Muscle of leg (tissue), 11 donors: ENCODE results near the gene CENPP. TPM values are rescaled to one million over a fixed set of nuclear protein-coding genes. Genes with fewer than 3 reads are reported as not detected.

ENCODE experiments used
- DNase-seq: peaks from one replicate; pipeline ENCODE4 v3.0.0; 2013
- H3K27ac ChIP-seq: one replicate; pipeline ENCODE4 v1.5.1; 2013; ENCODE audit warnings: mild to moderate bottlenecking, low read length, control low read depth
- H3K27me3 ChIP-seq: one replicate; pipeline ENCODE4 v1.6.1; 2013; ENCODE audit warnings: low read length; ENCODE audit not compliant: control insufficient read depth, insufficient read depth
- H3K36me3 ChIP-seq: one replicate; pipeline ENCODE4 v1.6.1; 2013; ENCODE audit warnings: low read length; ENCODE audit not compliant: control insufficient read depth, insufficient read depth
- H3K4me1 ChIP-seq: one replicate; pipeline ENCODE4 v1.6.1; 2013; ENCODE audit warnings: low read length; ENCODE audit not compliant: control insufficient read depth, insufficient read depth
- H3K4me3 ChIP-seq: one replicate; pipeline ENCODE4 v1.5.1; 2013; ENCODE audit warnings: low read length, control low read depth
- H3K9me3 ChIP-seq: replicated peaks from 2 replicates; pipeline ENCODE4 v1.6.1; 2013; ENCODE audit warnings: low read depth, low read length; ENCODE audit not compliant: control insufficient read depth
- WGBS: methylation state at CpG from one replicate; pipeline ENCODE4 v1.1.5; 2013; ENCODE audit warnings: missing lambda C conversion rate; ENCODE audit not compliant: insufficient coverage; 5-methylcytosine and 5-hydroxymethylcytosine counted together
- polyA plus RNA-seq, 8 donors: library from polyadenylated mRNA; unstranded; fragments of 120-200 nt; gene quantifications; one replicate each; pipeline versions ENCODE4 v1.2.1 to v1.2.3, GENCODE V29; 2013; ENCODE audit warnings: inconsistent platforms in 1 of 8, low replicate concordance in 1 of 8; ENCODE audit not compliant: insufficient read length in 8 of 8, insufficient read depth in 1 of 8
- total RNA-seq: library from RNA; stranded (reverse); fragments of 120-200 nt; gene quantifications from one replicate; pipeline ENCODE4 v1.2.4, GENCODE V29; 2013

CENPP gene
- total and polyA plus RNA-seq, 9 donors = 3.6 to 6.4 (median 5.5) TPM

DNA sequence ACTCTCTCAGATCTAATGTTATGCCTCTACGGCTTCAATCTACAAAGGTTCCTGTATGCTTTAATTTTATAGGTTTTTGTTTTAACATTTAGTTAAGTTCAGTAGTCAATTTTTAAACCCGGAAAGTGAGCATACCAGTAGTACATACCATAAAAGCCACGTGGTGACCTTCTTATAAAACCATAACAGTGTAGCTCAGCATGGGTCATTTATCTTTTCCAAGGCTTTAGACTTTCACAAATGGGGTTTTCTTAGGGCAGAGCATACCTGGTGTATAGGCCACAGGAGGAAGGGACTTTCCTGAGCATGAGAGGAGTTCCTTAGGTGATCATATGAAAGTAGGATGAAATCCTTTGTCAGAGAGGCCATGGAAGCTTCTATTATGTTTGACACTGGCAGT is 186.9 kb downstream of the CENPP start:
- DNase-seq = no peak
- Histone ChIP-seq H3K27ac (no peak overlapping the region), H3K4me1 (peaks cover 13% of the 10 kb centered on the region), H3K27me3 (no peaks in the 10 kb centered on the region), H3K9me3 (no peaks in the 10 kb centered on the region), H3K36me3 (no peaks in the 10 kb centered on the region), H3K4me3 (no peak overlapping the region)
- WGBS = no CpG with 5 or more reads among the region's 3 CpGs

DNA sequence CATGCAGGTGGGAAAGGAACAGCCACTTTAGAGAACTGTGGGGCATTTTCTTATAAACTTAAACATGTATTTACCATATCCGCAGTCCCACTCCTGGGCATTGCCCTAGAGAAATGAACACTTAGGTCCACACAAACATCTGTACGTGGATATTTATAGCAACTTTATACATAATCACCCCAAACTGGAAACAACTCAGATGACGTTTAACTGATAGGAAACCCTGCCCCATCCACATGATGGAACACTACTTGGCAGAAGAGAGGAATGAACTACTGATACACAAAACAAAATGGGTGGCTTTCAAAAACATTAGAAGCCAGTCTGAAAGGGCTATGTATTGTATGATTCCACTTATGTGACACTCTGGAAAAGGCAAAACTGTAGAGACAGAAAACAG is 187.6 kb downstream of the CENPP start:
- WGBS = no CpG with 5 or more reads among the region's 3 CpGs
- H3K9me3 ChIP-seq = no peaks in the 10 kb centered on the region
- H3K36me3 ChIP-seq = no peaks in the 10 kb centered on the region
- peaks cover 6% of the 10 kb centered on the region for H3K4me1 ChIP-seq
- no peak overlapping the region for H3K4me3 ChIP-seq
- DNase-seq = no peak
- H3K27me3 ChIP-seq = no peaks in the 10 kb centered on the region
- H3K27ac ChIP-seq = no peak overlapping the region

DNA sequence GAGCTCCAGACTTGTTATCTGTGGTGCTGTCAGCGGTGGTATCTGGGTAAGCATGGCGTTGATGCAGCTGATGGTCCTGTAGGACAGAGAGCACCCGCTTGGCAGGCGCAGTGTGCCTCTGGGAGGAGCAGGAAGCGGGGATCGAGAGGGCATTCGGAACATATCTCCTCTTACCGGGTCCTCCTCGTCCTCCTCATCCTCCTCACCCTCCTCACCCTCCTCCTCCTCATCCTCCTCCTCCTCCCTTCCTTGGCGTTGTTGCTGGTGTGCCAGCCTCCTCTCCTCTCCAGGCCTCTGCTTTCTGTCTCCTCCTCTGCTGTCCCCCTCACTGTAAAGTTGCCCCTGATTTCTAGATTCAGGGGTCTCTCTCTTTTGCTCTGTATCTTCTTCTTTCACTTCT is 188.9 kb downstream of the CENPP start:
- Histone ChIP-seq H3K27me3 (no peaks in the 10 kb centered on the region), H3K4me3 (no peak overlapping the region), H3K27ac (no peak overlapping the region), H3K9me3 (no peaks in the 10 kb centered on the region), H3K36me3 (no peaks in the 10 kb centered on the region), H3K4me1 (peaks cover 2% of the 10 kb centered on the region)
- WGBS = 90% methylated on average over 10 of the region's 10 CpGs
- DNase-seq = no peak

DNA sequence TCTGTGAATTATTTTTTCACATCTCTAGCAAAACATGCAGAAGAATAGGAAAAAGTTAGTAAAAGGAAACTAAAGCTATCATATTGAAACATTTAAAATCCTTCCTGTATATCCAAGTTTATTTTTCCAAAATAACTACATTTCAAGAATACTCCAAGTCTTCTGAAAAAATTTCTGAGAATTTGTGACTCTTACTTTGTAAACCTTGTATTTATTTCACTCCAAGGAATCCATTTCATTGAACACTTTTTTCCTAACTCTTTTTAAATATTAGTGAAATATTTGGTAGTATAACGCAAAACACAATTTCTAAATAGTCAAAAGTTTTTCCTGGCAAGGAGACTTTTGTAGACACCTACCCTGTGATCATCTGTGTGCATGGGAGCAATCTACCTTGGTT is 190.8 kb downstream of the CENPP start:
- WGBS = no CpG with 5 or more reads among the region's 1 CpG
- Histone ChIP-seq H3K4me3 (no peak overlapping the region), H3K9me3 (no peaks in the 10 kb centered on the region), H3K27ac (peak overlapping the region; percentile 65), H3K36me3 (no peaks in the 10 kb centered on the region), H3K4me1 (peaks cover 2% of the 10 kb centered on the region), H3K27me3 (no peaks in the 10 kb centered on the region)
- DNase-seq = peak; percentile 77

DNA sequence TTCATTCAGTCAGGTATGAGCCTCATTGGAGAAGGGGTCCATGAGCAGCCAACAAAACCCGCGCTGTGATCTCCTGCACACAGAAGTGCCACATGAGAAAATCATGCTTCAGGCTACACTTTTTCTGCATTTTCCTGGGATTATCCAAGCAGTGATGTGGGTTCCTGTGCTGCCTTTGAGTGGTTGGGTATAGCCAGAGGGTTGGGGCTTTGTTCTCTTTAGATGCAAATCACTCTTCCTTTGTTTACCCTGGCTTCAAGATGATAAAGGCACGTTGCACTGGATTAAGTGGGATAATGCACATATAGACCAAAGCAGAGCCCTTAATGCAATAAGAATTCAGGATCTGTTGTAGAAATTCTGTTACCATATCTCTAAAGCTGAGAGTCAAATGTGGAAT is 191.3 kb downstream of the CENPP start:
- Histone ChIP-seq H3K36me3 (no peaks in the 10 kb centered on the region), H3K4me3 (no peak overlapping the region), H3K27me3 (no peaks in the 10 kb centered on the region), H3K4me1 (peaks cover 2% of the 10 kb centered on the region), H3K9me3 (no peaks in the 10 kb centered on the region), H3K27ac (peak overlapping the region; percentile 56)
- DNase-seq = no peak
- 69% methylated on average over 2 of the region's 3 CpGs for WGBS

DNA sequence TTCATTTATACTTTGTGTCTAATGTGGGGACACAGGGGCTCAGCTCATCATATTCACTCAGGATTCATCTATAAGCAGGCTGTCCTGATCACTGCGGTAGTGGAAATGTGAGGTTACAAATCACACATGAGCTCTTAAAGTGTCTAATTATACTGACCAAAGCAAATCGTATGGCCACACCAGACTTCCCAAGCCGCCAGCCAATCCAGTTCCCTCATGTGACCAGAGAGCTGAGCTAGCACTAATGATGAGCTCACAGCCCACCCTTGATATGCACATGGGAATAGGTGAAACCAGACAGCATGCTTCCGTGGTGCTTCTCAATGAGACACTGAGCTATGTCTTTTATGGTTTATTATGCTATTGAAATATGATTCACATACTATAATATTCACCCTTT is 192.4 kb downstream of the CENPP start:
- Histone ChIP-seq H3K4me3 (no peak overlapping the region), H3K4me1 (no peaks in the 10 kb centered on the region), H3K36me3 (no peaks in the 10 kb centered on the region), H3K27me3 (no peaks in the 10 kb centered on the region), H3K9me3 (no peaks in the 10 kb centered on the region), H3K27ac (no peak overlapping the region)
- no CpG with 5 or more reads among the region's 4 CpGs for WGBS
- no peak for DNase-seq

DNA sequence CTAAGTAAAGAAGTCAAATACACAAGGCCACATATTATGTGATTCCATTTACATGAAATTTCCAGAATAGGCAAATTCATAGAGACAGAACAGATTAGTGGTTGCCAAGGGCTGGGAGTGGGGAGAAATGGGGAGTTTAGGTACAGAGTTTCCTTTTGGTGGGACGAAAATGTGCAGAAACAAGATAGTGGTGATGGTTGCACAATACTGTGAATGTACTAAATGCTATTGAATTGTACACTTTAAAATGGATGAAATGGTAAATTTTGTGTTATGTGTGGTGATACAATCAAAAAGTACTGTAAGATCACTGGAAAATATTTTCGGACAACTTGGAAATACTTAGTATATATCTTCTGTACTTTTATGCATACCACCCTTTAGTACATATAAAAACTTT is 195.1 kb downstream of the CENPP start:
- WGBS = 82% methylated on average over 1 of the region's 2 CpGs

DNA sequence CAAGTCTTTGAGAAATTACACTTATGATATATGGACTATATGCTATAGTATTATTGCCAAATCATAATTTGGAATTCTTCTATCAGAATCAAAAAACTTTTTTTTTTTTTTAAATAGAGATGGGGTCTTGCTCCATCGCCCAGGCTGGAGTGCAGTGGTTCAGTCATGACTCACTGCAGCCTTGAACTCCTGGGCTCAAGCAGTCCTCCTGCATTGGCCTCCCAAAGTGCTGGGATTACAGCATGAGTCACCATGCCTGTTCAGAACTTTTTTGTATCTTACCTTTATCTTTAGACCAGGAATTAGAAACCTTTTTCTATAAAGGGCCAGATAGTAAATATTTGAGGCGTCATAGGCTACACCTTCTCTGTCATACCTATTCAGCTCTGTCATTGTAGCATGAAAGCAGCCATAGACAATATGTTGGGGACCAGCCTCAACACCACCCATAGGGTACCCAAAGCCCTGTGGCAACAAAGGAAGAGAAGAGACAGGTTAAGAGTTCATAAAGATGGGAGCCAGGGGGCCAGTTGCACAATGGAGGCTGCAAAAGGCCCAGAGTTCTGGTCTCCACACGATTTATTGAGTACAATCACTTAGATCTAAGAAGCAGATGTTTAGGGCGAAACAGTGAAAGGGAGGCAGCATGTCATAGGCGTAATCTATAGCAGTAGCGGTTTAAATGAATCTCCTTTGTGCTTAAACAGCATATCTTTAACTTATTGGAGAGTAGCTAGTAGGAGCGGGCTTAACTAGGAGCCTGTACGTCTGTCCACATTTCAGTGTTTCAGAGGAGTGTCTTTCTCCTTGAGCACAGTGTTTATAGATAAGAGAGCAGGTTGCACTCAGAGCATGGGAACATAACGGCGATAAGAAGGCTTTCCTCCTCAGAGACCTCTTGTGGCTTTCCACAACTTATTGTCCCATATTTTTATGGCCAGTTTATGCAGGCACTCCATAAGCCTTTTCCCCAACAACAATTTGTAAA is 197.5 kb downstream of the CENPP start:
- no peaks in the 10 kb centered on the region for H3K9me3 ChIP-seq
- no peaks in the 10 kb centered on the region for H3K36me3 ChIP-seq
- WGBS = 78% methylated on average over 4 of the region's 10 CpGs
- no peaks in the 10 kb centered on the region for H3K27me3 ChIP-seq
- H3K4me3 ChIP-seq = no peak overlapping the region
- H3K27ac ChIP-seq = no peak overlapping the region
- H3K4me1 ChIP-seq = peaks cover 2% of the 10 kb centered on the region
- no peak for DNase-seq

More for the DNA sequence above, 195.1 kb downstream of the CENPP start:
- Histone ChIP-seq H3K9me3 (no peaks in the 10 kb centered on the region), H3K27ac (no peak overlapping the region), H3K4me1 (no peaks in the 10 kb centered on the region), H3K27me3 (no peaks in the 10 kb centered on the region), H3K4me3 (no peak overlapping the region), H3K36me3 (no peaks in the 10 kb centered on the region)
- DNase-seq = no peak

DNA sequence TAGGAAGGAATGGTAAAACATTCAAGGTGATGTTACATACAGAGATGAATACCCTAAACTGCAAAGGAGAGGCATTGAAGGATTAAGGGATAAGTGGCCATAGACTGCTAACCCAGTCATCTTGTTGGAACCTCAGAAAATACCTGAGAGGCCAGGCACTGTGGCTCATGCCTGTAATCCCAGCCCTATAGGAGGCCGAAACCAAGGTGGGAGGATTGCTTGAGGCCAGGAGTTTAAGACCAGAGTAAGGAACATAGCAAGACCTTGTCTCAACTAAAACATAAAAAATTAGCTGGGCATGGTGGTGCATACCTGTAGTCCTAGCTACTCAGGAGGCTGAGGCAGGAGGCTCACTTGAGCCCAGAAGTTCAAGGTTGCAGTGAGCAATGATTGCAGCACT is 199.1 kb downstream of the CENPP start:
- H3K27me3 ChIP-seq = no peaks in the 10 kb centered on the region
- H3K36me3 ChIP-seq = no peaks in the 10 kb centered on the region
- H3K4me1 ChIP-seq = peaks cover 2% of the 10 kb centered on the region
- WGBS = no CpG with 5 or more reads among the region's 1 CpG
- no peak overlapping the region for H3K4me3 ChIP-seq
- H3K27ac ChIP-seq = no peak overlapping the region
- H3K9me3 ChIP-seq = no peaks in the 10 kb centered on the region
- DNase-seq = no peak

DNA sequence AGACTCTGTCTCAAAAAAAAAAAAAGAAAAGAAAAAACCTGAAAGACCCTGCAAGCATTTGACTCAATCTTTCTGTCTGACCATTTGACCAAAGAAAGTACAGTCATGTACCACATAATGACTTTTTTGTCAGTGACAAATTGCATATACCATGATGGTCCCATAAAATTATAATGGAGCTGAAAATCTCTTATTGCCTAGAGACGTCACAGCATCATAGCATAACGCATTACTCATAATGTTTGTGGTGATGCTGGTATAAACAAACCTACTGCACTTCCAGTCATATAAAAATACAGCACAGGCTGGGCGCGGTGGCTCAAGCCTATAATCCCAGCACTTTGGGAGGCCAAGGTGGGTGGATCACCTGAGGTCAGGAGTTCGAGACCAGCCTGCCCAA is 199.6 kb downstream of the CENPP start:
- no peaks in the 10 kb centered on the region for H3K36me3 ChIP-seq
- H3K4me3 ChIP-seq = no peak overlapping the region
- no CpG with 5 or more reads among the region's 5 CpGs for WGBS
- H3K9me3 ChIP-seq = no peaks in the 10 kb centered on the region
- no peaks in the 10 kb centered on the region for H3K27me3 ChIP-seq
- H3K27ac ChIP-seq = no peak overlapping the region
- no peak for DNase-seq
- H3K4me1 ChIP-seq = peaks cover 2% of the 10 kb centered on the region
